GM11168 (cell line): Measurements from ENCODE around the gene ZNF253.
"Not testable (repeated sequence)": the region's sequence is repeated elsewhere in the genome, so short reads cannot be mapped to it uniquely, and the experiment has no call there.

ENCODE experiments used
- in situ Hi-C: fragments of 300-500 bp; cut with MboI; formaldehyde crosslinking; loops from one replicate; pipeline ENCODE4 v1.12.0; 2022; ENCODE audit warnings: low sequenced_read_pairs; ENCODE audit not compliant: unreplicated experiment

The ZNF253 gene

DNA sequence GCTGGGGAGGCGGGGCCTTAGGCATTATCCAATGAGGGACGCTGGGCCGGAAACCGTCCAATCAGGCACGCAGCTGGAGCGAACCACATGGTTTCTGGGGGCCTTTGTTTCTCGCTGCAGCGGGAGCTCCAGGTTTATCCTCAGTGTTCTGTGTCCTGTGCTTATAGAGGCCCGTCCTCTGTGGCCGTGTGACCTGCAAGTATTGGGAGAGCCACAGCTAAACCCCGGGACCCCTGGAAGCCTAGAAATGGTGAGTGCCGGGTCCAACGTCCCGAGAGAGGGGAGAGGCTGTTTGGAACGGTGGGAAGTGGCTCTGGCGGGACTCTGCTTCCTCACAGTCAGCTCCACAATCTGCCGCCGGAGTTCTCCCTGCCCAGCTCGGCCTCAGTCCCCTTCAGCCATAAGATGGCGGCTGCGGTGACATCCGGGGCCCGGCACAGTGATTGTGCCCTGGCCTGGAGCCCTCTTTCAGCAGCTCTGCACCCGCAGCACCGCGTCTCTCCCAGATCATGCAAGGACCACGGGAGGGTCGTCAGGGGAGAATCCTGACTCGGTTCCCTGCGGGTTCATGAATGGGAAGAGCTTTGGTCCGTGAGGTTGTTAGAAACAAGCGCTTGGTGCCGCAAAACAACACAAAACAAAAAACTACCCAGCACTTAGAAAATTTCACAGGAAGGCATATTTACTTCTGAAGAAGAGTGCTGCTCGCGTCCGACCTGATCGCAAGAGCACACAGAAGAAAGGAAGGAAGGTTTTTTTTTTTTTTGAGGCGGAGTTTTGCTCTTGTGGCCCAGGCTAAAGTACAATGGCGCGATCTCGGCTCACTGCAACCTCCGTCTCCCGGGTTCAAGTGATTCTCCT, at the start of gene ZNF253:
ZNF253 (plus strand) TSS at position 133 of the 861 bp plus-strand sequence; CDS start at position 248, 115 bp downstream.
- in situ Hi-C loops: no loop called here

- in situ Hi-C loops: no loop called here
Observed at GRCh38 chr19:19816679-19817078, 49.0 kb upstream of the ZNF253 start.

DNA sequence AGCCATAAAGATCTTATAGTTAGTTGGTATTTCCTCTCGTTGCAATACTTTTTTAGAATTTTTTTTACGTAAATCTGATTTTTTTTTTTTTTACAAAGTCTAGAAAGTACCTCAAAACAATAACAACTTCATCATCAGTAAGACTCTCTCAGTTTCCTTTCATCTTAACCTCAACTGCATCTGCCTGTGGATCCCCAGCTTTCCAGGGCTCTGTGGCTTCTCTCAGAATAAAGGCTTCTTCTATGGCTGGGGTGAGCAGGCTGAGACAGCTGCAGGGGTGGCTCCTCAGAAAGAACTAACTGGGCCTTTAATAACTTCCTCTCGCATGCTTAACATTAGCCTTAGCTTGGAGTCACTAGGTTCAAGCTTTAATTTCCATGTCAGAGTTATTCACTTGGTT, 48.3 kb upstream of the ZNF253 start:
- in situ Hi-C loops: no loop called here

GRCh38 chr19:19820774-19821320, 44.8 kb upstream of the ZNF253 start:
- in situ Hi-C loops: no loop called here

DNA sequence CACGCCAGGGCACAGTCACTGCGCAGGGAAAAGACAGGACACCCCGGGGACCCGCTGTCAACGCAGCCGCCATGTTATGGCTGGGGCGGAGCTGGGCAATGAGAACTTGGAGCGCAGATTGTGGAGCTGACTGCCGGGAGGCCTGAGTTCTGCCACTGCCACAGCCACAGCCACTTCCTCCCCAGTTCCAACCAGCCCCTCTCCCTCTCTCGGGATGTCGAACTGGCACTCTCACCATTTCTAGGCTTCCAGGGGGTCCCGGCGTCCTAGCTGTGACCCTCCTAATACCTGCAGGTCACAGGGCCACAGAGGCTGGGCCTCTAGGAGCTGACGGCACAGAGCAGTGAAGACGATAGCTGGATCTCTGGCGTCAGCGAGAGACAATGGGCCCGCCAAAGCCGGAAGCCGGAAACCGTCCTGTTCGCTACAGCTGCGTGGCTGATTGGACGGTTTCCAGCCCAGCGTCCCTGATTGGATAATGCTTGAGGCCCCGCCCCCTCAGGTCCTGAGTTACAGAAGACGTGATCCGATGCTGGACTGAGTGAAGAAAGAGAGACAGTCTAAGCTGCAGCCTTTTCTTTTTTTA, 44.2 kb upstream of the ZNF253 start, which contains the start of gene ZNF506:
ZNF506 (minus strand) TSS at position 385 of the 586 bp plus-strand sequence; CDS start at position 238, 147 bp downstream.
- in situ Hi-C loops: no loop called here

- in situ Hi-C loops: not testable (repeated sequence)
Observed at GRCh38 chr19:19821976-19822375, 43.7 kb upstream of the ZNF253 start.

- in situ Hi-C loops: no loop called here
Observed at GRCh38 chr19:19823916-19824315, 41.8 kb upstream of the ZNF253 start.

DNA sequence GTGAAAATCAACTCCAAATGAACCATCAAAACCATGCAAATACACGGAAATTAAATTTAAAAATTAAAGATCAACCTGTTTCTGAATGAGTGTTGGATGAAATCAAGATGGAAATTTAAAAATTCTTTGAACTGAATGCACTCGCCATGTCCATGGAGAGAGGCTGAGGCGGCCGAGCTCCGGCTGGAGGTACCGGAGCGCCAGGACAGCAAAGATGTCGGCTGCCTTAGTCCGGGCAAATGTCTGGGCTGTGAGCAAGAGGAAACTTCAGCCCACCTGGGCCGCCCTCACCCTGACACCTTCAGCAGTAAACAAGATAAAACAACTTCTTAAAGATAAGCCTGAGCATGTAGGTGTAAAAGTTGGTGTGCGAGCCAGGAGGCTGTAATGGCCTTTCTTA, 38.8 kb upstream of the ZNF253 start:
- in situ Hi-C loops: no loop called here

- in situ Hi-C loops: no loop called here
Observed at GRCh38 chr19:19835560-19836038, 30.1 kb upstream of the ZNF253 start.

DNA sequence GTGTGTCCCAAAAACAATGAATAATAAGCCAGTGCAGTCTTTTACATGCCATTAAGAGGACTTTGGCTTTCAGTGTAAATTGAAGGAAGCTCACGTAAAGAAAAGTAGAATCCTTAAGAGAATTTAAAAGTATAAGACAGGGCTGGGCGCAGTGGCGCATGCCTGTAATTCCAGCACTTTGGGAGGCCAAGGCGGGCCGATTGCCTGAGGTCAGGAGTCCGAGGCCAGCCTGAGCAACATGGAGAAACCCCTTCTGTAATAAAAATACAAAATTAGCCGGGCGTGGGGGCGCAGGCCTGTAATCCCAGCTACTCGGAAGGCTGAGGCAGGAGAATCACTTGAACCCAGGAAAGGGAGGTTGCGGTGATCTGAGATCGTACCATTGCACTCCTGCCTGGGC, 17.9 kb upstream of the ZNF253 start:
- in situ Hi-C loops: no loop called here

DNA sequence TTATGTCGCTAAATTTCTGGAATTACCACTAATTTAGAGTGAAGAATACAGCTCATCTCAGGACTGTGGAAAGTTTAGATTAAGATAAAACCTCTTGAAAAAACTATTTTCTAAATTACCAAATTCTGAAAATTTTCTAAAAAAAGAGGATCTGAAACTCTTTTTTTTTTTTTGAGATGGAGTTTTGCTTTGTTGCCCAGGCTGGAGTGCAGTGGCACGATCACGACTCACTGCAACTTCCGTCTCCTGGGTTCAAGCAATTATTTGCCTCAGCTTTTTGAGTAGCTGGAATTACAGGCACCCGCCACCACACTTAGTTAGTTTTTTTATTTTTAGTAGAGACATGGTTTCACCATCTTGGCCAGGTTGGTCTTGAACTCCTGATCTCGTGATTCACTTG, 16.6 kb upstream of the ZNF253 start:
- in situ Hi-C loops: no loop called here

DNA sequence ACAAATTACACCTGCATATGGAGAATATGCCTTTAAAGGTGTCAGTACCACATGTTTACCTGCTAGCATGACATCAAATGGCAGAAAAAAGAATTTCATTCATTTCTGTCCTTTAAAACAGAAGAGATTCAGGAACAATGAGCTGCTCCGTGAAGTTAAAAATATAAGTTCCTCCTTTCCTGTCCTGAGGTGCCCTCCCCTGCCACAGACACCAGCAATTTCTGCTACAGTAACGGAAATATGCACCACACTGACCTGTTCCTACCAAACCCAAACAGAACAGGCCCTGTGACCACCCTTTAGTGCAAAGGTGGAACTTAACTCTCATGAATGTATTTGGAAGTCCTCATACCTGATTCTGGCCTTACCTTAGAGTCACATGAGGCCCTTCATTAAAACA, 13.9 kb upstream of the ZNF253 start:
- in situ Hi-C loops: not testable (repeated sequence)

DNA sequence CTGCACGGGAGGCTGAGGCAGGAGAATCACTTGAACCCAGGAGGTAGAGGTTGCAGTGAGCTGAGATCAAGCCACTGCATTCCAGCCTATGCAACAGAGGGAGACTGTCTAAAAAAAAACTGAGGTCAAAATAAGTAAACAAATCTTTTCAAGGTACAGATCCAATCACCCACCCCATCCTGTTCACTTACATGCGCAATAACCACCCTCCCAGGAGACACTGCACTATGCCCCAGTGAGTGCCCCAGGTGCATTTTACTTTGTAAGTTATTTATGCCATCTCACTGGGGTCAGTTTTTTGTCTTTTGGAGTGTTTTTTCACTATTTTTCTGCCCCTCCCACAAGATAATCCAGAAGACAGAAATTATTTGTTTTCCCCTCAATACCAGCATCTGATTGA, 6.9 kb upstream of the ZNF253 start:
- in situ Hi-C loops: no loop called here

DNA sequence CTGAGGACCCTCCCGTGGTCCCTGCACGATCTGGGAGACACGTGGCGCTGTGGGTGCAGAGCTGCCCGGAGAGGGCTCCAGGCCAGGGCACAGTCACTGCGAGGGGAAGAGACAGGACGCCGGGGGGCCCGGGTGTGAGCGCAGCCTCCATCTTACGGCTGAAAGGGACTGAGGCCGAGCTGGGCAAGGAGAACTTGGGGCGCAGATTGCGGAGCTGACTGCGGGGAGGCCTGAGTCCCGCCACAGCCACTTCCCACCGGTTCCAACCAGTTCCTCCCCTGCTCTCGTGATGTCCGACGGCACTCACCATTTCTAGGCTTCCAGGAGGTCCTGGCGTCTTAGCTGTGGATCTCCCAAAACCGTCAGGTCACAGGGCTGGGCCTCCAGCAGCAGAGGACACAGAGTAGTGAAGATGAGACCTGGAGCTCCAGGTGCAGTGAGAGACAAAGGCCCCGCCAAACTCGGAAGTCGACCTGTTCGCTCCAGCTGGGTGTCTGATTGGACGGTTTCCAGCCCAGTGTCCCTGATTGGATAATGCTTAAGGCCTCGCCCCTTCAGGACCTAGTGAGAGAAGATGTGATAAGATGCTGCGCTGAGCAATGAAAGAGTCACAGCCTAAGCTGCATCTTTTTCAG, 4.8 kb upstream of the ZNF253 start:
- in situ Hi-C loops: no loop called here

GRCh38 chr19:19866611-19867248, 1.0 kb downstream of the ZNF253 start:
- in situ Hi-C loops: no loop called here

GRCh38 chr19:19870086-19870485, 4.4 kb downstream of the ZNF253 start:
- in situ Hi-C loops: not testable (repeated sequence)

- in situ Hi-C loops: no loop called here
Observed at GRCh38 chr19:19871932-19872331, 6.2 kb downstream of the ZNF253 start.

GRCh38 chr19:19873381-19873780, 7.7 kb downstream of the ZNF253 start:
- in situ Hi-C loops: no loop called here

- in situ Hi-C loops: no loop called here
Observed at GRCh38 chr19:19877724-19878123, 12.0 kb downstream of the ZNF253 start.

GRCh38 chr19:19884583-19884982, 18.9 kb downstream of the ZNF253 start:
- in situ Hi-C loops: no loop called here
